Smooth muscle cell (in vitro differentiated cells): ENCODE results near the gene TTBK2. TPM values are rescaled to one million over a fixed set of nuclear protein-coding genes. Genes with fewer than 3 reads are reported as not detected.

ENCODE experiments used
- DNase-seq: peaks from one replicate; lab custom pipeline; 2025; ENCODE audit not compliant: unreplicated experiment; lab: John Stamatoyannopoulos, UW
- H2AFZ ChIP-seq: fragments of 200-600 bp; sonication (generic); 2 replicates; pipeline ENCODE4 v1.6.0; 2016; ENCODE audit warnings: antibody characterized with exemption, low read depth, mild to moderate bottlenecking
- H3F3A ChIP-seq: fragments of 200-600 bp; sonication (generic); 2 replicates; pipeline ENCODE4 v1.6.0; 2017; ENCODE audit warnings: antibody characterized with exemption, low read depth
- H3K27ac ChIP-seq: fragments of 200-600 bp; sonication (generic); 2 replicates; pipeline ENCODE4 v1.5.1; 2016; ENCODE audit warnings: low read depth, mild to moderate bottlenecking
- H3K27me3 ChIP-seq: fragments of 200-600 bp; sonication (generic); 2 replicates; pipeline ENCODE4 v1.6.1; 2016; ENCODE audit warnings: low read depth, mild to moderate bottlenecking
- H3K36me3 ChIP-seq: fragments of 200-600 bp; sonication (generic); 2 replicates; pipeline ENCODE4 v1.5.1; 2016; ENCODE audit warnings: low read depth
- H3K4me1 ChIP-seq: fragments of 200-600 bp; sonication (generic); 2 replicates; pipeline ENCODE4 v1.5.1; 2016; ENCODE audit warnings: low read depth
- H3K4me2 ChIP-seq: fragments of 200-600 bp; sonication (generic); 2 replicates; pipeline ENCODE4 v1.6.0; 2016; ENCODE audit warnings: mild to moderate bottlenecking
- H3K4me3 ChIP-seq: fragments of 200-600 bp; sonication (generic); 2 replicates; pipeline ENCODE4 v1.5.1; 2016; ENCODE audit warnings: mild to moderate bottlenecking
- H3K79me2 ChIP-seq: fragments of 200-600 bp; sonication (generic); 2 replicates; pipeline ENCODE4 v1.6.0; 2016; ENCODE audit warnings: low read depth, mild to moderate bottlenecking
- H3K9ac ChIP-seq: fragments of 200-600 bp; sonication (generic); 2 replicates; pipeline ENCODE4 v1.6.0; 2016; ENCODE audit warnings: low read depth
- H3K9me3 ChIP-seq: fragments of 200-600 bp; sonication (generic); replicated peaks from 2 replicates; pipeline ENCODE4 v1.5.1; 2016; ENCODE audit warnings: low read depth
- H4K20me1 ChIP-seq: fragments of 200-600 bp; sonication (generic); 2 replicates; pipeline ENCODE4 v1.6.0; 2016; ENCODE audit warnings: low read depth
- WGBS: methylation state at CpG from one replicate; pipeline ENCODE4 v1.1.7; 2016; ENCODE audit warnings: low lambda C conversion rate; 5-methylcytosine and 5-hydroxymethylcytosine counted together
- polyA plus RNA-seq: library from polyadenylated mRNA; unstranded; fragments of >200 nt; fragmentation: Nextera tagmentation; extraction: Ambion mirVana; gene quantifications from 2 replicates; pipeline ENCODE4 v1.2.1, GENCODE V29; 2016
- total RNA-seq: library from RNA; depleted of rRNA; stranded (reverse); fragments of >200 nt; gene quantifications from 2 replicates; pipeline ENCODE4 v1.2.3, GENCODE V29; 2014
- TF ChIP-seq, protein P1 (sequence below): fragments of 200-600 bp; sonication (generic); IDR thresholded peaks from 2 replicates; pipeline ENCODE4 v1.5.1; 2017; ENCODE audit warnings: borderline replicate concordance, mild to moderate bottlenecking, antibody characterized with exemption; ENCODE audit not compliant: insufficient read depth, poor library complexity, severe bottlenecking

TTBK2 gene
- total and polyA plus RNA-seq, 2 experiments from 2014 or later: 6.6 to 11.1 TPM

GRCh38 chr15:42940527-42940926, 19.9 kb upstream of the TTBK2 start:
- Histone ChIP-seq H3F3A (no peaks in the 10 kb centered on the region), H3K27me3 (no peaks in the 10 kb centered on the region), H3K4me2 (no peak overlapping the region), H3K9me3 (no peaks in the 10 kb centered on the region), H3K79me2 (no peaks in the 10 kb centered on the region), H3K36me3 (no peaks in the 10 kb centered on the region), H3K4me3 (no peak overlapping the region), H4K20me1 (no peaks in the 10 kb centered on the region), H3K27ac (no peak overlapping the region), H3K9ac (no peak overlapping the region), H2AFZ (no peak overlapping the region), H3K4me1 (no peaks in the 10 kb centered on the region)
- no peak for DNase-seq
- TF ChIP-seq, protein P1, sequence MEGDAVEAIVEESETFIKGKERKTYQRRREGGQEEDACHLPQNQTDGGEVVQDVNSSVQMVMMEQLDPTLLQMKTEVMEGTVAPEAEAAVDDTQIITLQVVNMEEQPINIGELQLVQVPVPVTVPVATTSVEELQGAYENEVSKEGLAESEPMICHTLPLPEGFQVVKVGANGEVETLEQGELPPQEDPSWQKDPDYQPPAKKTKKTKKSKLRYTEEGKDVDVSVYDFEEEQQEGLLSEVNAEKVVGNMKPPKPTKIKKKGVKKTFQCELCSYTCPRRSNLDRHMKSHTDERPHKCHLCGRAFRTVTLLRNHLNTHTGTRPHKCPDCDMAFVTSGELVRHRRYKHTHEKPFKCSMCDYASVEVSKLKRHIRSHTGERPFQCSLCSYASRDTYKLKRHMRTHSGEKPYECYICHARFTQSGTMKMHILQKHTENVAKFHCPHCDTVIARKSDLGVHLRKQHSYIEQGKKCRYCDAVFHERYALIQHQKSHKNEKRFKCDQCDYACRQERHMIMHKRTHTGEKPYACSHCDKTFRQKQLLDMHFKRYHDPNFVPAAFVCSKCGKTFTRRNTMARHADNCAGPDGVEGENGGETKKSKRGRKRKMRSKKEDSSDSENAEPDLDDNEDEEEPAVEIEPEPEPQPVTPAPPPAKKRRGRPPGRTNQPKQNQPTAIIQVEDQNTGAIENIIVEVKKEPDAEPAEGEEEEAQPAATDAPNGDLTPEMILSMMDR: no peak
- WGBS: 86% methylated on average over 1 of the region's 1 CpG

GRCh38 chr15:42939841-42940240, 19.3 kb upstream of the TTBK2 start:
- Histone ChIP-seq H3K4me2 (no peak overlapping the region), H3K27ac (no peak overlapping the region), H2AFZ (no peak overlapping the region), H3K9me3 (no peaks in the 10 kb centered on the region), H3F3A (no peaks in the 10 kb centered on the region), H3K9ac (no peak overlapping the region), H3K27me3 (no peaks in the 10 kb centered on the region), H3K4me1 (no peaks in the 10 kb centered on the region), H3K36me3 (no peaks in the 10 kb centered on the region), H4K20me1 (no peaks in the 10 kb centered on the region), H3K79me2 (no peaks in the 10 kb centered on the region), H3K4me3 (no peak overlapping the region)
- TF ChIP-seq, protein P1: no peak
- WGBS: 94% methylated on average over 8 of the region's 8 CpGs
- no peak for DNase-seq

- Histone ChIP-seq H3K9me3 (no peaks in the 10 kb centered on the region), H3K36me3 (no peaks in the 10 kb centered on the region), H3K4me2 (no peak overlapping the region), H3K9ac (no peak overlapping the region), H3F3A (no peaks in the 10 kb centered on the region), H3K27ac (no peak overlapping the region), H3K4me1 (no peaks in the 10 kb centered on the region), H3K4me3 (no peak overlapping the region), H2AFZ (no peak overlapping the region), H3K79me2 (no peaks in the 10 kb centered on the region), H4K20me1 (no peaks in the 10 kb centered on the region), H3K27me3 (no peaks in the 10 kb centered on the region)
- no peak for DNase-seq
- TF ChIP-seq, protein P1: no peak
These were observed 16.6 kb upstream of the TTBK2 start for GRCh38 chr15:42937143-42937542.

GRCh38 chr15:42933886-42934667, 13.5 kb upstream of the TTBK2 start:
- TF ChIP-seq, protein P1: no peak
- Histone ChIP-seq H3K27ac (no peak overlapping the region), H3K4me2 (no peak overlapping the region), H3K9ac (no peak overlapping the region), H3K27me3 (no peaks in the 10 kb centered on the region), H3K4me1 (no peaks in the 10 kb centered on the region), H2AFZ (no peak overlapping the region), H3K79me2 (no peaks in the 10 kb centered on the region), H4K20me1 (no peaks in the 10 kb centered on the region), H3F3A (no peaks in the 10 kb centered on the region), H3K4me3 (no peak overlapping the region), H3K36me3 (no peaks in the 10 kb centered on the region), H3K9me3 (no peaks in the 10 kb centered on the region)
- 77% methylated on average over 7 of the region's 7 CpGs for WGBS
- no peak for DNase-seq
